ENCODE measurements around the gene CELSR1. TPM values are rescaled to one million over a fixed set of nuclear protein-coding genes. Genes with fewer than 3 reads are reported as not detected.

The CELSR1 gene
- total RNA-seq, 1 experiment from 2014 or later = 19.6 TPM

GRCh38 chr22:46556775-46557174 lies 19.4 kb upstream of the CELSR1 start (continued):
- TF ChIP-seq MAX (IDR thresholded peaks at IDR 0.05) (no peak), EGR1 (IDR thresholded peaks at IDR 0.05; ENCODE audit: low read depth) (no peak), FOSL1 (IDR thresholded peaks at IDR 0.05; ENCODE audit: low read depth) (no peak), CBX3 (IDR thresholded peaks at IDR 0.05; ENCODE audit: low read depth) (no peak), JUND (IDR thresholded peaks at IDR 0.05) (no peak), CEBPB (IDR thresholded peaks at IDR 0.05; ENCODE audit: low read depth) (no peak), TCF7L2 (IDR thresholded peaks at IDR 0.05; ENCODE audit: borderline replicate concordance, extremely low read depth, insufficient read depth, insufficient read length) (no peak), EZH2 (IDR thresholded peaks at IDR 0.05) (no peak), POLR2A (IDR thresholded peaks at IDR 0.05; ENCODE audit: borderline replicate concordance, extremely low read depth, insufficient read depth, insufficient read length) (no peak), ZNF274 (IDR thresholded peaks at IDR 0.05; ENCODE audit: low read depth, low read length) (no peak), YY1 (IDR thresholded peaks at IDR 0.05; ENCODE audit: extremely low read depth, insufficient replicate concordance, low read depth, low read length) (no peak), SRF (IDR thresholded peaks at IDR 0.05; ENCODE audit: low read depth) (no peak), ATF3 (IDR thresholded peaks at IDR 0.05) (no peak)

- no peak overlapping the region for H3K9ac ChIP-seq (ENCODE audit: low read length)
Measured at GRCh38 chr22:46553189-46553588, 15.8 kb upstream of the CELSR1 start.

More at GRCh38 chr22:46553189-46553588, 15.8 kb upstream of the CELSR1 start:
- H3K4me3 ChIP-seq (replicated peaks in 1 of 2; ENCODE audit: low read depth in 1 of 2, low read length in 2 of 2) = no peak overlapping the region
- RAD21 ChIA-PET (ENCODE audit: low non-redundant PET in 1 of 2, low total read pairs in 2 of 2, uncharacterized antibody in 2 of 2, unreplicated experiment in 2 of 2) = no interaction called here
- H2AFZ ChIP-seq (ENCODE audit: low read depth, low read length, poor library complexity, severe bottlenecking) = no peak overlapping the region
- POLR2A ChIA-PET = no interaction called here
- ATAC-seq (no peak), DNase-seq (ENCODE audit: low read depth, low spot score) (no peak)
- no peak overlapping the region for H3K4me2 ChIP-seq (ENCODE audit: low read length)
- intact Hi-C loops (cut with micrococcal nuclease) = no loop called here
- no peak overlapping the region for H3K27ac ChIP-seq (ENCODE audit: low read depth, low read length)
- no peaks in the 10 kb centered on the region for H3K36me3 ChIP-seq (ENCODE audit: control insufficient read depth in 1 of 2, insufficient read depth in 2 of 2, low read length in 2 of 2)
- TF ChIP-seq CTCF (IDR thresholded peaks at IDR 0.05 in 2 of 3, conservative IDR thresholded peaks at IDR 0.05 in 1 of 3; ENCODE audit: borderline replicate concordance in 1 of 3, insufficient read depth in 1 of 3, low read depth in 2 of 3, low read length in 2 of 3) (no peak), REST (IDR thresholded peaks at IDR 0.05; ENCODE audit: low read depth) (no peak)
- H3K79me2 ChIP-seq (ENCODE audit: insufficient read depth, low read length) = no peaks in the 10 kb centered on the region
- CTCF ChIA-PET = interaction anchor here (3.8 kb wide), 1 partner anchor 10 kb away, joined by 13 read pairs; no protein-coding TSS in a partner anchor
- BruUV-seq (replicated peaks) = no TSS peak
- no peaks in the 10 kb centered on the region for H3K27me3 ChIP-seq (ENCODE audit: insufficient read depth, low read length)
- no peaks in the 10 kb centered on the region for H3K4me1 ChIP-seq (ENCODE audit: control insufficient read depth in 1 of 2, insufficient read depth in 2 of 2, low read length in 2 of 2)
- H4K20me1 ChIP-seq (ENCODE audit: insufficient read depth) = no peaks in the 10 kb centered on the region
- H3K9me3 ChIP-seq (ENCODE audit: control insufficient read depth in 1 of 2, insufficient read depth in 1 of 2, low read depth in 1 of 2, low read length in 2 of 2) = peaks cover 0 to 18% of the 10 kb centered on the region in 2 experiments; a peak in 1 of 4 replicates
- H3K9me2 ChIP-seq (ENCODE audit: insufficient read depth) = no peaks in the 10 kb centered on the region
